ENCODE results near the gene GPI.

Gene GPI

GRCh38 chr19:34370117-34370516, 5.1 kb downstream of the GPI start:
- no peak for ATAC-seq

GRCh38 chr19:34370983-34371382, 6.0 kb downstream of the GPI start:
- ATAC-seq = no peak
- TF ChIP-seq TOX (CRISPR knock-in tag; IDR thresholded peaks at IDR 0.05; ENCODE audit: borderline replicate concordance) (no peak), ZFP30 (CRISPR knock-in tag; IDR thresholded peaks at IDR 0.05) (no peak), ESRRG (CRISPR knock-in tag; IDR thresholded peaks at IDR 0.05) (no peak), PPARA (CRISPR knock-in tag; IDR thresholded peaks at IDR 0.05; ENCODE audit: borderline replicate concordance) (no peak), ZNF565 (CRISPR knock-in tag; conservative IDR thresholded peaks at IDR 0.05; ENCODE audit: low read depth) (no peak), CSDC2 (CRISPR knock-in tag; IDR thresholded peaks at IDR 0.05) (no peak), PATZ1 (CRISPR knock-in tag; IDR thresholded peaks at IDR 0.05; ENCODE audit: borderline replicate concordance) (no peak), RARB (CRISPR knock-in tag; IDR thresholded peaks at IDR 0.05) (no peak), POU6F1 (CRISPR knock-in tag; IDR thresholded peaks at IDR 0.05; ENCODE audit: borderline replicate concordance, low read depth) (no peak), TSHZ2 (CRISPR knock-in tag; IDR thresholded peaks at IDR 0.05) (no peak), TCF4 (CRISPR knock-in tag; IDR thresholded peaks at IDR 0.05; ENCODE audit: borderline replicate concordance) (no peak), ARNTL (CRISPR knock-in tag; IDR thresholded peaks at IDR 0.05; ENCODE audit: borderline replicate concordance, low read depth) (no peak), ZNF70 (CRISPR knock-in tag; IDR thresholded peaks at IDR 0.05) (no peak), GLIS3 (CRISPR knock-in tag; IDR thresholded peaks at IDR 0.05) (no peak), ZC3H10 (CRISPR knock-in tag; IDR thresholded peaks at IDR 0.05) (no peak)

More at GRCh38 chr19:34370117-34370516, 5.1 kb downstream of the GPI start:
- TF ChIP-seq SNAI2 (CRISPR knock-in tag; IDR thresholded peaks at IDR 0.05) (no peak), RARB (CRISPR knock-in tag; IDR thresholded peaks at IDR 0.05) (no peak)

- ATAC-seq = no peak
- TF ChIP-seq BACH2 (CRISPR knock-in tag; IDR thresholded peaks at IDR 0.05; ENCODE audit: borderline replicate concordance) (no peak), GLIS3 (CRISPR knock-in tag; IDR thresholded peaks at IDR 0.05) (no peak)
Measured at GRCh38 chr19:34373601-34374288, 8.7 kb downstream of the GPI start.

- no peak for ATAC-seq
- TF ChIP-seq RARB (CRISPR knock-in tag; IDR thresholded peaks at IDR 0.05) (no peak), PPARA (CRISPR knock-in tag; IDR thresholded peaks at IDR 0.05; ENCODE audit: borderline replicate concordance) (no peak), ZNF8 (CRISPR knock-in tag; IDR thresholded peaks at IDR 0.05) (no peak), TOX (CRISPR knock-in tag; IDR thresholded peaks at IDR 0.05; ENCODE audit: borderline replicate concordance) (no peak), GLIS3 (CRISPR knock-in tag; IDR thresholded peaks at IDR 0.05) (no peak), TCF4 (CRISPR knock-in tag; IDR thresholded peaks at IDR 0.05; ENCODE audit: borderline replicate concordance) (no peak), PATZ1 (CRISPR knock-in tag; IDR thresholded peaks at IDR 0.05; ENCODE audit: borderline replicate concordance) (no peak), CREB5 (CRISPR knock-in tag; IDR thresholded peaks at IDR 0.05; ENCODE audit: low read depth) (no peak), CSRNP3 (CRISPR knock-in tag; IDR thresholded peaks at IDR 0.05) (no peak), CSDC2 (CRISPR knock-in tag; IDR thresholded peaks at IDR 0.05) (no peak), TSHZ2 (CRISPR knock-in tag; IDR thresholded peaks at IDR 0.05) (no peak), ARNTL (CRISPR knock-in tag; IDR thresholded peaks at IDR 0.05; ENCODE audit: borderline replicate concordance, low read depth) (no peak), ESRRG (CRISPR knock-in tag; IDR thresholded peaks at IDR 0.05) (no peak), ZNF70 (CRISPR knock-in tag; IDR thresholded peaks at IDR 0.05) (no peak)
Measured at GRCh38 chr19:34375598-34375997, 10.6 kb downstream of the GPI start.

All from SK-N-SH treated with all-trans-retinoic acid at 6 μM for 48 hours (cell line).